ENCODE results near the gene KCNIP4. TPM values are rescaled to one million over a fixed set of nuclear protein-coding genes. Genes with fewer than 3 reads are reported as not detected.

KCNIP4 gene
- total and polyA plus RNA-seq, 2 of the 4 experiments (the other 2 are of a cell fraction): not detected

DNA sequence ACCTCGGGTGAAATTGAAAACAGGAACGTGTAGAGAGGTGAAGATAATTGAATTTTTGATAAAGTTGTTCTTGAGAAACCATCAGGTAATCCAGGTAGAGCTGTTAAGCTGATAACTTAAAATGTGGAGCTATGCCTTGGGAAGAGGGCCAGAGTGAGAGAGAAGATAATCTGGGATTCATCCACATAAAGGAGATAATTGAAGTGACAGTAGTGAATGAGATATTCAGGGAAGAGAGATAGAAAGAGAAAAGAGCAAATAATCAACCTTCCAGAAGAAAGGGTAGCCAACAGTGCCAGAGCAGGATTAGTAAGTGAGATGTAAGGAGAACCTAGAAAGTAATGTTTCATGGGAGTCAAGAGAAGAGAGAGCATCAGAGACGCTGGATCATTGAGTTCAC, 950.7 kb downstream of the KCNIP4 start:
- no TSS peak for BruUV-seq (replicated peaks)
- WGBS, 2 experiments (ENCODE audit: extremely low coverage in 2 of 2, insufficient read length in 1 of 2): 20% methylated on average over 1 of the region's 3 CpGs; no CpG with 5 or more reads in 1 of the 2 experiments
- no peaks in the 10 kb centered on the region for H3K27me3 ChIP-seq (ENCODE audit: control insufficient read depth, insufficient read depth, low read length)
- dilution Hi-C loops (cut with HindIII; ENCODE audit: low sequenced_read_pairs, unreplicated experiment) (no loop called here), in situ Hi-C loops (cut with MboI; ENCODE audit: low sequenced_read_pairs) (no loop called here), intact Hi-C loops (cut with micrococcal nuclease) (no loop called here)
- H3K4ac ChIP-seq (ENCODE audit: low read depth, low read length): no peak overlapping the region
- no peaks in the 10 kb centered on the region for H3K79me1 ChIP-seq (ENCODE audit: low read depth in 1 of 2, low read length in 2 of 2)
- no peak overlapping the region for H2BK20ac ChIP-seq (ENCODE audit: low read depth, low read length)
- H3K4me1 ChIP-seq (ENCODE audit: control insufficient read depth, insufficient read depth, low read length): no peaks in the 10 kb centered on the region
- H3K18ac ChIP-seq (ENCODE audit: low read depth, low read length): no peak overlapping the region
- H3K4me3 ChIP-seq (ENCODE audit: insufficient read depth, low read depth, low read length): no peak overlapping the region
- ATAC-seq (ENCODE audit: low read depth) (no peak), DNase-seq (no peak)
- no peaks in the 10 kb centered on the region for H3K36me3 ChIP-seq (ENCODE audit: control insufficient read depth, insufficient read depth, low read length)
- H2AK5ac ChIP-seq (ENCODE audit: low read depth, low read length): no peak overlapping the region
- H2AFZ ChIP-seq (replicated peaks; ENCODE audit: low read length, poor library complexity): no peak overlapping the region
- ChIA-PET CTCF (no interaction called here), POLR2A (ENCODE audit: unreplicated experiment) (no interaction called here)
- H4K20me1 ChIP-seq (ENCODE audit: insufficient read depth, low read length): no peaks in the 10 kb centered on the region
- no peaks in the 10 kb centered on the region for H3K9me1 ChIP-seq (ENCODE audit: insufficient read depth, low read length)
- no peak overlapping the region for H3K27ac ChIP-seq (ENCODE audit: insufficient read depth, low read length)
- H3K56ac ChIP-seq (ENCODE audit: extremely low read depth, insufficient read depth, low read length): no peak overlapping the region
- H3K9me3 ChIP-seq (ENCODE audit: control insufficient read depth, insufficient read depth, low read length): peaks cover 7% of the 10 kb centered on the region
- no peak overlapping the region for H2AK9ac ChIP-seq (replicated peaks; ENCODE audit: low read depth, low read length, poor library complexity)
- no peak overlapping the region for H2BK5ac ChIP-seq (ENCODE audit: low read depth, low read length, poor library complexity, severe bottlenecking)
- no peak overlapping the region for H3K4me2 ChIP-seq (ENCODE audit: low read depth, low read length)
- H2BK15ac ChIP-seq (ENCODE audit: low read depth, low read length): no peak overlapping the region
- no peak overlapping the region for H2BK120ac ChIP-seq (ENCODE audit: low read depth, low read length)
- no peak overlapping the region for H3K9ac ChIP-seq (ENCODE audit: low read depth, low read length)
- no peak overlapping the region for H3K23ac ChIP-seq (ENCODE audit: low read depth, low read length)
- H4K8ac ChIP-seq (ENCODE audit: low read depth in 2 of 2, low read length in 2 of 2): no peak overlapping the region
- H4K91ac ChIP-seq (ENCODE audit: insufficient read depth, low read depth, low read length): no peak overlapping the region
- TF ChIP-seq, protein P1, sequence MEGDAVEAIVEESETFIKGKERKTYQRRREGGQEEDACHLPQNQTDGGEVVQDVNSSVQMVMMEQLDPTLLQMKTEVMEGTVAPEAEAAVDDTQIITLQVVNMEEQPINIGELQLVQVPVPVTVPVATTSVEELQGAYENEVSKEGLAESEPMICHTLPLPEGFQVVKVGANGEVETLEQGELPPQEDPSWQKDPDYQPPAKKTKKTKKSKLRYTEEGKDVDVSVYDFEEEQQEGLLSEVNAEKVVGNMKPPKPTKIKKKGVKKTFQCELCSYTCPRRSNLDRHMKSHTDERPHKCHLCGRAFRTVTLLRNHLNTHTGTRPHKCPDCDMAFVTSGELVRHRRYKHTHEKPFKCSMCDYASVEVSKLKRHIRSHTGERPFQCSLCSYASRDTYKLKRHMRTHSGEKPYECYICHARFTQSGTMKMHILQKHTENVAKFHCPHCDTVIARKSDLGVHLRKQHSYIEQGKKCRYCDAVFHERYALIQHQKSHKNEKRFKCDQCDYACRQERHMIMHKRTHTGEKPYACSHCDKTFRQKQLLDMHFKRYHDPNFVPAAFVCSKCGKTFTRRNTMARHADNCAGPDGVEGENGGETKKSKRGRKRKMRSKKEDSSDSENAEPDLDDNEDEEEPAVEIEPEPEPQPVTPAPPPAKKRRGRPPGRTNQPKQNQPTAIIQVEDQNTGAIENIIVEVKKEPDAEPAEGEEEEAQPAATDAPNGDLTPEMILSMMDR (conservative IDR thresholded peaks at IDR 0.05; ENCODE audit: low read depth, low read length): no peak
- TF ChIP-seq CEBPB (IDR thresholded peaks at IDR 0.05; ENCODE audit: low read depth, low read length) (no peak), RAD21 (IDR thresholded peaks at IDR 0.05; ENCODE audit: low read length) (no peak), MXI1 (IDR thresholded peaks at IDR 0.05; ENCODE audit: borderline replicate concordance, low read depth, low read length) (no peak), BHLHE40 (IDR thresholded peaks at IDR 0.05; ENCODE audit: low read depth, low read length) (no peak), FOS (IDR thresholded peaks at IDR 0.05; ENCODE audit: low read depth, low read length) (no peak), MAFK (IDR thresholded peaks at IDR 0.05; ENCODE audit: low read depth, low read length) (no peak), RFX5 (IDR thresholded peaks at IDR 0.05; ENCODE audit: low read depth, low read length) (no peak), CHD1 (IDR thresholded peaks at IDR 0.05; ENCODE audit: low read depth, low read length) (no peak), MAZ (IDR thresholded peaks at IDR 0.05; ENCODE audit: borderline replicate concordance, low read depth, low read length) (no peak)
- TF ChIP-seq, protein P2, sequence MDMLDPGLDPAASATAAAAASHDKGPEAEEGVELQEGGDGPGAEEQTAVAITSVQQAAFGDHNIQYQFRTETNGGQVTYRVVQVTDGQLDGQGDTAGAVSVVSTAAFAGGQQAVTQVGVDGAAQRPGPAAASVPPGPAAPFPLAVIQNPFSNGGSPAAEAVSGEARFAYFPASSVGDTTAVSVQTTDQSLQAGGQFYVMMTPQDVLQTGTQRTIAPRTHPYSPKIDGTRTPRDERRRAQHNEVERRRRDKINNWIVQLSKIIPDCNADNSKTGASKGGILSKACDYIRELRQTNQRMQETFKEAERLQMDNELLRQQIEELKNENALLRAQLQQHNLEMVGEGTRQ (IDR thresholded peaks at IDR 0.05; ENCODE audit: low read depth, low read length): no peak
- TF ChIP-seq, protein P3, sequence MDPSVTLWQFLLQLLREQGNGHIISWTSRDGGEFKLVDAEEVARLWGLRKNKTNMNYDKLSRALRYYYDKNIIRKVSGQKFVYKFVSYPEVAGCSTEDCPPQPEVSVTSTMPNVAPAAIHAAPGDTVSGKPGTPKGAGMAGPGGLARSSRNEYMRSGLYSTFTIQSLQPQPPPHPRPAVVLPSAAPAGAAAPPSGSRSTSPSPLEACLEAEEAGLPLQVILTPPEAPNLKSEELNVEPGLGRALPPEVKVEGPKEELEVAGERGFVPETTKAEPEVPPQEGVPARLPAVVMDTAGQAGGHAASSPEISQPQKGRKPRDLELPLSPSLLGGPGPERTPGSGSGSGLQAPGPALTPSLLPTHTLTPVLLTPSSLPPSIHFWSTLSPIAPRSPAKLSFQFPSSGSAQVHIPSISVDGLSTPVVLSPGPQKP (IDR thresholded peaks at IDR 0.05; ENCODE audit: borderline replicate concordance, low read depth, low read length): no peak
- no peak overlapping the region for H3K14ac ChIP-seq (replicated peaks; ENCODE audit: low read depth, low read length)
- H4K5ac ChIP-seq (ENCODE audit: low read depth, low read length): no peak overlapping the region
